ENCODE results near the gene MYRFL.

Gene MYRFL

DNA sequence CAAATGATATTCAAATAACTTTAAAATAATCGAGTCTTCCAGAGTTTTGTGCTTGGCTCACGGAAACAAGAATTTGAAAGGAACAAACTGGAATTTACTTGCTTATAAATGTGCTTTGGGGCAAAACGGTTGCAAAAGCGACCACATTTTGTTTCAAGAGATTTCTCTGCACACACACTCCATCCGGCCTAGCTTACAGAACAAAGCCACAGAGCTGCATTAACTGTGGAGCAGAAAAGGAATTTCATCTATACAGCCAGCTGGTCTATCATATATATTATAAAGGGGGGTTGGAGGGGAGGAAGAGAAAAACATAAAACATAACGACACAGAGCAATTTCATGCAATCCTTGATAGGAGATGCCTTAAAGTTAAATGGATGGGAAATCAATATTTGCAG is 153.0 kb downstream of the MYRFL start:
- TF ChIP-seq, protein P1, sequence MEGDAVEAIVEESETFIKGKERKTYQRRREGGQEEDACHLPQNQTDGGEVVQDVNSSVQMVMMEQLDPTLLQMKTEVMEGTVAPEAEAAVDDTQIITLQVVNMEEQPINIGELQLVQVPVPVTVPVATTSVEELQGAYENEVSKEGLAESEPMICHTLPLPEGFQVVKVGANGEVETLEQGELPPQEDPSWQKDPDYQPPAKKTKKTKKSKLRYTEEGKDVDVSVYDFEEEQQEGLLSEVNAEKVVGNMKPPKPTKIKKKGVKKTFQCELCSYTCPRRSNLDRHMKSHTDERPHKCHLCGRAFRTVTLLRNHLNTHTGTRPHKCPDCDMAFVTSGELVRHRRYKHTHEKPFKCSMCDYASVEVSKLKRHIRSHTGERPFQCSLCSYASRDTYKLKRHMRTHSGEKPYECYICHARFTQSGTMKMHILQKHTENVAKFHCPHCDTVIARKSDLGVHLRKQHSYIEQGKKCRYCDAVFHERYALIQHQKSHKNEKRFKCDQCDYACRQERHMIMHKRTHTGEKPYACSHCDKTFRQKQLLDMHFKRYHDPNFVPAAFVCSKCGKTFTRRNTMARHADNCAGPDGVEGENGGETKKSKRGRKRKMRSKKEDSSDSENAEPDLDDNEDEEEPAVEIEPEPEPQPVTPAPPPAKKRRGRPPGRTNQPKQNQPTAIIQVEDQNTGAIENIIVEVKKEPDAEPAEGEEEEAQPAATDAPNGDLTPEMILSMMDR (IDR thresholded peaks at IDR 0.05; ENCODE audit: borderline replicate concordance, insufficient read depth, low read depth, low read length): no peak
- H3K4me3 ChIP-seq (ENCODE audit: low read depth, low read length): no peak overlapping the region

GRCh38 chr12:69981881-69982475 is 157.0 kb downstream of the MYRFL start:
- TF ChIP-seq, protein P1 (IDR thresholded peaks at IDR 0.05; ENCODE audit: borderline replicate concordance, insufficient read depth, low read depth, low read length): no peak
- H3K4me3 ChIP-seq (ENCODE audit: low read depth, low read length): no peak overlapping the region

DNA sequence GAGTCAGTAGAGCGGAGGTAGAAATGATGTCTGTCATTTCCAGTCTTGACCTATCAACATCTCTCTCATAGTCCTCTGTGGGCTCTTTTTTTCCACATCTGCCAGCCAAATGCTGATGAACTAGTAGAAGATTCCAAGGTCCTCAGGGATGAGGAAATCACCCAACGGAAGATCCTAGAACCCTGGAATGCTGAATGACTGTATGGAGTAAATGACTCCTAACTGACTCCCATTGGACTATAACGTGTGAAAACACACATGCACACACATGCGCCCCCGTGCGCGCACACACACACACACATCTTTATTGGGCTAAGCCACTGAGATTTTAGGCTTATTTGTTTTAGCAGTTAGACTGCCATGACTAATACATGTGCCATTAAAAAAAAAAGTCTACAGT is 159.2 kb downstream of the MYRFL start:
- TF ChIP-seq, protein P1 (IDR thresholded peaks at IDR 0.05; ENCODE audit: borderline replicate concordance, insufficient read depth, low read depth, low read length): no peak
- H3K4me3 ChIP-seq (ENCODE audit: low read depth, low read length): no peak overlapping the region

DNA sequence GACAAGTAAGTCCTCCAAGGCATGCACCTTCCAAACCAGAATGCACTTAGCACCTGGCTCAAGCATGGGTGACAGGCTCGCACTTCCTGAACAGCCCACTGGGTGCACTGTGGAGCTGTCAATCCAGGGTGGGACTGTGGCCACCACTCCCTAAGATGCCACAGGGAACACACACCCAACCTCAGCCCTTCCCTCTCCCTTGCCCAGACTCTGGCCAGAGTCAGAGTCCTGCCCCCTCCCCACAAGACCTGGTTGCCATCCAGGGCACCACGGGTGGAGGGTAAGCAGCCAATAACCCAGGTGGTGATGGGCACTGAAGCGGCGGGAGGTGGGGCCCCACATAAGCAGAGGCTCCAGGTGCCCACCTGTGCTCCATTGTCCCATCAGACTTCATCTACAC is 160.6 kb downstream of the MYRFL start:
- no peak overlapping the region for H3K4me3 ChIP-seq (ENCODE audit: low read depth, low read length)
- TF ChIP-seq, protein P1 (IDR thresholded peaks at IDR 0.05; ENCODE audit: borderline replicate concordance, insufficient read depth, low read depth, low read length): peak; percentile 74

GRCh38 chr12:69986114-69986513 is 161.1 kb downstream of the MYRFL start:
- TF ChIP-seq, protein P1 (IDR thresholded peaks at IDR 0.05; ENCODE audit: borderline replicate concordance, insufficient read depth, low read depth, low read length): no peak
- H3K4me3 ChIP-seq (ENCODE audit: low read depth, low read length): no peak overlapping the region

- TF ChIP-seq, protein P1 (IDR thresholded peaks at IDR 0.05; ENCODE audit: borderline replicate concordance, insufficient read depth, low read depth, low read length): no peak
- no peak overlapping the region for H3K4me3 ChIP-seq (ENCODE audit: low read depth, low read length)
These were observed 162.6 kb downstream of the MYRFL start for GRCh38 chr12:69987579-69988091.
